HepG2 (cell line): ENCODE results near the gene GNAL.

Experiments used
- ARID3A ChIP-seq: IDR thresholded peaks from 2 replicates; pipeline ENCODE4 v1.6.1; 2012; ENCODE audit warnings: low read depth, low read length, improper control_type of control experiment
- CREM ChIP-seq, 2 experiments: sonication (generic) in 1 of 2; formaldehyde crosslinking in 1 of 2; IDR thresholded peaks; 2 replicates each; pipeline versions ENCODE4 v1.4.0 to v1.6.1; 2016 to 2020; ENCODE audit warnings: antibody characterized with exemption in 1 of 2, mild to moderate bottlenecking in 1 of 2, missing genetic modification reagents in 1 of 2
- FOXO4 ChIP-seq: sonication (generic); formaldehyde crosslinking; conservative IDR thresholded peaks from 2 replicates; pipeline ENCODE4 v1.8.1; 2023; ENCODE audit warnings: missing genetic modification reagents
- HDAC1 ChIP-seq: sonication (generic); formaldehyde crosslinking; IDR thresholded peaks from 2 replicates; pipeline ENCODE4 v1.5.1; 2020; ENCODE audit warnings: mild to moderate bottlenecking, missing genetic modification reagents
- HNF4A ChIP-seq: sonication (generic); formaldehyde crosslinking; IDR thresholded peaks from 2 replicates; pipeline ENCODE4 v1.4.0; 2020; ENCODE audit warnings: missing genetic modification reagents
- SETDB1 ChIP-seq: sonication (generic); formaldehyde crosslinking; IDR thresholded peaks from 2 replicates; pipeline ENCODE4 v1.5.1; 2020; ENCODE audit warnings: missing genetic modification reagents, mild to moderate bottlenecking, borderline replicate concordance
- SIX1 ChIP-seq: sonication (generic); formaldehyde crosslinking; IDR thresholded peaks from 2 replicates; pipeline ENCODE4 v1.4.0; 2020; ENCODE audit warnings: missing genetic modification reagents, borderline replicate concordance
- USF2 ChIP-seq, 2 experiments: sonication (generic) in 1 of 2; formaldehyde crosslinking in 1 of 2; IDR thresholded peaks; 2 replicates each; pipeline versions ENCODE4 v1.5.1 to v1.6.1; 2011 to 2020; ENCODE audit warnings: borderline replicate concordance in 1 of 2, low read depth in 1 of 2, low read length in 1 of 2, mild to moderate bottlenecking in 1 of 2, missing genetic modification reagents in 1 of 2, moderate library complexity in 1 of 2
- ZNF280D ChIP-seq: sonication (generic); formaldehyde crosslinking; IDR thresholded peaks from 2 replicates; pipeline ENCODE4 v1.5.1; 2020; ENCODE audit warnings: mild to moderate bottlenecking, missing genetic modification reagents
- ZNF292 ChIP-seq: sonication (generic); formaldehyde crosslinking; IDR thresholded peaks from 2 replicates; pipeline ENCODE4 v1.8.1; 2022; ENCODE audit warnings: mild to moderate bottlenecking, low read depth, missing genetic modification reagents, borderline replicate concordance

GRCh38 chr18:11676386-11676785, 12.7 kb upstream of the GNAL start:
- TF ChIP-seq SIX1 (CRISPR knock-in tag): no peak
- no peak for TF ChIP-seq HDAC1
- no peak for TF ChIP-seq ZNF292 (CRISPR knock-in tag)
- TF ChIP-seq CREM (IDR thresholded peaks at IDR 0.05): no peak
- TF ChIP-seq CREM (CRISPR knock-in tag; IDR thresholded peaks at IDR 0.05): no peak
- no peak for TF ChIP-seq SETDB1 (CRISPR knock-in tag)
- TF ChIP-seq ARID3A: no peak
- TF ChIP-seq FOXO4 (CRISPR knock-in tag): no peak
- no peak for TF ChIP-seq HNF4A
- TF ChIP-seq USF2 (IDR thresholded peaks at IDR 0.05; ENCODE audit: low read depth, low read length): no peak
- TF ChIP-seq USF2 (CRISPR knock-in tag; IDR thresholded peaks at IDR 0.05; ENCODE audit: borderline replicate concordance): no peak
- TF ChIP-seq ZNF280D: no peak
